ENCODE results near the gene RERG. TPM values are rescaled to one million over a fixed set of nuclear protein-coding genes. Genes with fewer than 3 reads are reported as not detected.

The RERG gene
- total and polyA plus RNA-seq, 2 experiments from 2014 or later, result not detected

DNA sequence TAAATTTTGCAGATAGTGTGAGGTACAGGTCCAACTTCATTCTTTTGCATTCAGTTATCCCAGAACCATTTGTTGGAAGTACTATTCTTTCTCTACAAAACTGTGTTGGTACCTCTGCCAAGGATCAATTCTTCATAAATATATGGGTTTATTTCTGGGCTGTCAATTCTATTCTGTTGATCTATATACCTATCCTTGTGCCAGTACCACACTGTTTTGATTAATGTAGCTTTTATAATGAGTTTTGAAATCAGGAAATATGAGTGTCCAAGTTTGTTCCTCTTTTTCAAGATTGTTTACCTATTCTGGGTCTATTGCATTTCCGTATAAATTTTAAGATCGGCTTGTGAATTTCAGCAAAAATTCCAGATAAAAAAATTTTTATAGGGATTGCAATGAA, 48.1 kb downstream of the RERG start:
- TF ChIP-seq EZH2phosphoT487 (IDR thresholded peaks at IDR 0.05; ENCODE audit: insufficient read depth, low read depth), result no peak
- no peak for TF ChIP-seq EZH2 (IDR thresholded peaks at IDR 0.05; ENCODE audit: insufficient read depth, poor library complexity, severe bottlenecking)

DNA sequence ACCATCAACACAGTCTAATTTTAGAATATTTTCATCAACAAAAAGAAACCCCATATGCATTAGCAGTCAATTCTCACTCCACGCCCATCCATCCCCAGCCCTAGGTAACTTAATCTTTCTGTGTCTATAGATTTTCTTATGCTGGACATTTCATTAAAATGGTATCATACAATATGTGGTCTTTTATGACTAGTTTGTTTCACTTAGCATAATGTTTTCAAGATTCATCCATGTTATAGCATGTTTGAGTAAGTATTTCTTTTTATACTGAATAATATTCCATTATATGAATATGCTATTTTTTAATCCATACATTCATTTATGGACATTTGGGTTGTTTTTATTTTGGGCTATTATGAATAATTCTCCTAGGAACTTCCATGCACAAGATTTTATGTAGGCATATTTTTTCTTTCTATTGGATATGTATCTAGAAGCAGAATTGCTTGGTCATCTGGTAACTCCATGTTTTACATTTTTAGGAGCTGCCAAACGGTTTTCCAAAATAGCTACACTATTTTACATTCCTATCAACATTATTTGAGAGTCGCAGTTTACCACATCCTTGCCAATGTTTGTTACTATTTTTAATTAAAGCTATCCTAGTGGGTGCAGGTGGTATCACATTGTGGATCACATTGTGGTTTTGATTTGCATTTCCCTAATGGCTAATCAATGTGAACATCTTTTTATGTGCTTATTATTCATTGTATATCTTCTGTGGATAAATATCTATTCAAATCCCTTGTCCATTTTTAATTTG, 49.0 kb downstream of the RERG start:
- Histone ChIP-seq H3K27ac (no peak overlapping the region), H3K79me2 (ENCODE audit: insufficient read depth) (no peaks in the 10 kb centered on the region), H3F3A (ENCODE audit: insufficient read depth) (no peaks in the 10 kb centered on the region), H3K4me1 (ENCODE audit: insufficient read depth) (no peaks in the 10 kb centered on the region), H3K9me2 (ENCODE audit: insufficient read depth) (no peaks in the 10 kb centered on the region), H2AFZ (no peak overlapping the region), H3K9ac (no peak overlapping the region), H3K27me3 (replicated peaks; ENCODE audit: insufficient read depth) (peaks cover 9% of the 10 kb centered on the region; the same call in 1 of the 2 replicates), H4K20me1 (ENCODE audit: insufficient read depth) (no peaks in the 10 kb centered on the region), H3K9me3 (ENCODE audit: low read depth) (no peaks in the 10 kb centered on the region), H3K36me3 (ENCODE audit: low read depth) (no peaks in the 10 kb centered on the region), H3K4me2 (ENCODE audit: unreplicated experiment) (no peak overlapping the region), H3K4me3 (no peak overlapping the region)
- WGBS, 2 experiments (ENCODE audit: low coverage in 1 of 2, low lambda C conversion rate in 2 of 2, missing lambda C conversion rate in 2 of 2), result 38 to 50% methylated on average over 3 of the region's 3 CpGs
- in situ Hi-C loops (cut with MboI), result no loop called here
- TF ChIP-seq EZH2phosphoT487 (IDR thresholded peaks at IDR 0.05; ENCODE audit: insufficient read depth, low read depth) (no peak), EZH2 (IDR thresholded peaks at IDR 0.05; ENCODE audit: insufficient read depth, poor library complexity, severe bottlenecking) (no peak)
- no peak for DNase-seq

More for the DNA sequence above, 48.1 kb downstream of the RERG start:
- H3K4me3 ChIP-seq, result no peak overlapping the region
- H3K9me3 ChIP-seq (ENCODE audit: low read depth), result no peaks in the 10 kb centered on the region
- H2AFZ ChIP-seq, result no peak overlapping the region
- no peak overlapping the region for H3K27ac ChIP-seq
- WGBS, 2 experiments (ENCODE audit: low coverage in 1 of 2, low lambda C conversion rate in 2 of 2, missing lambda C conversion rate in 2 of 2), result 85 to 89% methylated on average over 2 of the region's 2 CpGs
- no peak for DNase-seq
- H3K79me2 ChIP-seq (ENCODE audit: insufficient read depth), result no peaks in the 10 kb centered on the region
- no peak overlapping the region for H3K9ac ChIP-seq
- no peaks in the 10 kb centered on the region for H3K36me3 ChIP-seq (ENCODE audit: low read depth)
- H3F3A ChIP-seq (ENCODE audit: insufficient read depth), result no peaks in the 10 kb centered on the region
- H3K4me2 ChIP-seq (ENCODE audit: unreplicated experiment), result no peak overlapping the region
- no peaks in the 10 kb centered on the region for H4K20me1 ChIP-seq (ENCODE audit: insufficient read depth)
- no peaks in the 10 kb centered on the region for H3K4me1 ChIP-seq (ENCODE audit: insufficient read depth)
- peaks cover 14% of the 10 kb centered on the region; the same call in 1 of the 2 replicates for H3K27me3 ChIP-seq (replicated peaks; ENCODE audit: insufficient read depth)
- H3K9me2 ChIP-seq (ENCODE audit: insufficient read depth), result no peaks in the 10 kb centered on the region
- in situ Hi-C loops (cut with MboI), result no loop called here

DNA sequence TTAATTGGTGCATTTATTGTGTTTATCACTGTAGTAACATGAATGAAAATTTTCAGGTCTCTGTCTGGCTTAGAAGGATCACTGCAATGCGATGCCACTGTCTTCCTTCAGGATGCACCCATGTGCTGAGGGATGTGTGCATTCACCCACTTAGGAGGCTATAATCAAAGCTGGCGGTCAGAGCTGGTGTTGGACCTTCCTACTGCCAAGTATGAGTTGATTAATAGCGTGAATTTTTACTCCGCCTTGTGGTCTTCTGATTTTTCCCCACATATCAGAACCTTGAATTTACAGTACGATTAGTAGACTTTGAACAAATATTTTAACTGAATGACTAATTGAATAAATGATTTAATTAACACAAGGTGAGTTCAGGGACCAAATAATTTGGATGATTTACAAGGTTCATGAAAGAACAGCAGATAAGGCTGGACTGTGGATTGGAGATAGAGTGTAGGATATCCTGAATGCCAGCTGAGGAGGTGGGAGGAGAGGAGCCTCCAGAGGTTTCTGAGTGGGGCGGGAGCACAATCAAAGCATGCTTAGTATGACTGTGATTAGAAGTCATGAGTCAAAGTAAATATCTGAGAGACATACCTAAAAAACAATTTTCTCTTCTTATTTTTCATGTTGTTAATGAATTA, 50.1 kb downstream of the RERG start:
- Histone ChIP-seq H3K36me3 (ENCODE audit: low read depth) (no peaks in the 10 kb centered on the region), H3K27ac (no peak overlapping the region), H3K9ac (no peak overlapping the region), H3K9me2 (ENCODE audit: insufficient read depth) (no peaks in the 10 kb centered on the region), H3F3A (ENCODE audit: insufficient read depth) (no peaks in the 10 kb centered on the region), H3K9me3 (ENCODE audit: low read depth) (no peaks in the 10 kb centered on the region), H3K4me2 (ENCODE audit: unreplicated experiment) (no peak overlapping the region), H3K4me1 (ENCODE audit: insufficient read depth) (no peaks in the 10 kb centered on the region), H3K27me3 (replicated peaks; ENCODE audit: insufficient read depth) (peaks cover 5% of the 10 kb centered on the region; the same call in 1 of the 2 replicates), H2AFZ (no peak overlapping the region), H3K4me3 (no peak overlapping the region), H4K20me1 (ENCODE audit: insufficient read depth) (no peaks in the 10 kb centered on the region), H3K79me2 (ENCODE audit: insufficient read depth) (no peaks in the 10 kb centered on the region)
- DNase-seq, result no peak
- WGBS, 2 experiments (ENCODE audit: low coverage in 1 of 2, low lambda C conversion rate in 2 of 2, missing lambda C conversion rate in 2 of 2), result 61 to 67% methylated on average over 6 of the region's 6 CpGs
- TF ChIP-seq EZH2 (IDR thresholded peaks at IDR 0.05; ENCODE audit: insufficient read depth, poor library complexity, severe bottlenecking) (no peak), EZH2phosphoT487 (IDR thresholded peaks at IDR 0.05; ENCODE audit: insufficient read depth, low read depth) (no peak)
- in situ Hi-C loops (cut with MboI), result no loop called here

DNA sequence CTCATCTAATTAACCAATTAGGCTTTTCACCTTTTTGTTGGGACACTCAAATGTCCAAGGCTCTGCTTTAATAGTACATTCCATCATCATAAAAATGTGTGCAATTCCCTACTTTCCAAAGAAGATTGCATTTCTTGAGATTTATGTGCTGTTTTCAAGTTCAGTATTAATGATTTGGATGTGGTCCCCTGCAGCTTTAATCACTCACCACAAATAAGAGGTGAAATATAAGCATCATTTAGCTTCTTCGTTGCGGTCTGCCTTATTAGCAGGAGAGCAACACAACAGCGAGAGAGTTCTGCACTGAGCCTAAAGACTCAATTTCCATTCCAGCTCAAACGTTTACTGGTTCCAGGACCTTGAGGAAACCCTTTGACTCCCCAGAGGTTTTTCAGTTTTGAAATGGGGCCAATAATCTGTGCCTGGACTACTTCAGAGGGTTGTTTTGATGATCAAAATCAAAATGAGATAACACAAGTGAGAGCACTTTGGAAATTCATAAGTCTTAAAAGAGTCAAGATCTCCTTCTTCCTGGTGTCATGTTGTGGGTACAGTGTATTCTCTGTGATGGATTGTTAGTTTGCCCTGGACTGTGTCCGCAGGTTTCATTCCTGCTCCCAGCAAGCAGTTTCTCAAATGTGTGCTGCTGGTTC, 53.1 kb downstream of the RERG start:
- H2AFZ ChIP-seq, result no peak overlapping the region
- WGBS, 2 experiments (ENCODE audit: low coverage in 1 of 2, low lambda C conversion rate in 2 of 2, missing lambda C conversion rate in 2 of 2), result 63 to 64% methylated on average over 5 of the region's 5 CpGs
- no peak overlapping the region for H3K4me2 ChIP-seq (ENCODE audit: unreplicated experiment)
- TF ChIP-seq EZH2phosphoT487 (IDR thresholded peaks at IDR 0.05; ENCODE audit: insufficient read depth, low read depth) (no peak), EZH2 (IDR thresholded peaks at IDR 0.05; ENCODE audit: insufficient read depth, poor library complexity, severe bottlenecking) (no peak)
- in situ Hi-C loops (cut with MboI), result no loop called here
- H3K79me2 ChIP-seq (ENCODE audit: insufficient read depth), result no peaks in the 10 kb centered on the region
- no peaks in the 10 kb centered on the region; the same call in 1 of the 2 replicates for H3K27me3 ChIP-seq (replicated peaks; ENCODE audit: insufficient read depth)
- H3K9me2 ChIP-seq (ENCODE audit: insufficient read depth), result no peaks in the 10 kb centered on the region
- H3K36me3 ChIP-seq (ENCODE audit: low read depth), result no peaks in the 10 kb centered on the region
- H4K20me1 ChIP-seq (ENCODE audit: insufficient read depth), result no peaks in the 10 kb centered on the region
- H3K4me3 ChIP-seq, result no peak overlapping the region
- no peak overlapping the region for H3K27ac ChIP-seq
- H3F3A ChIP-seq (ENCODE audit: insufficient read depth), result no peaks in the 10 kb centered on the region
- DNase-seq, result no peak
- H3K9me3 ChIP-seq (ENCODE audit: low read depth), result no peaks in the 10 kb centered on the region
- H3K4me1 ChIP-seq (ENCODE audit: insufficient read depth), result no peaks in the 10 kb centered on the region
- no peak overlapping the region for H3K9ac ChIP-seq
